Embryonic facial prominence (tissue), 1 donor: ENCODE data around the gene MAGI2.

ENCODE experiments used
- DNase-seq: peaks from one replicate; pipeline ENCODE4 v3.0.0-alpha.2; 2016; ENCODE audit errors: extremely low spot score

Gene MAGI2

GRCh38 chr7:79376299-79377025 lies 77.0 kb downstream of the MAGI2 start:
- no peak for DNase-seq

- DNase-seq: no peak
Observed at GRCh38 chr7:79361214-79361613, 92.3 kb downstream of the MAGI2 start.

GRCh38 chr7:79359827-79360226 lies 93.6 kb downstream of the MAGI2 start:
- no peak for DNase-seq

- no peak for DNase-seq
Observed at GRCh38 chr7:79357101-79357500, 96.4 kb downstream of the MAGI2 start.

- DNase-seq: no peak
Observed at GRCh38 chr7:79353720-79354468, 99.6 kb downstream of the MAGI2 start.

GRCh38 chr7:79352323-79352722 lies 101.1 kb downstream of the MAGI2 start:
- no peak for DNase-seq

- DNase-seq: no peak
Observed at GRCh38 chr7:79347351-79347750, 106.1 kb downstream of the MAGI2 start.

GRCh38 chr7:79341902-79342301 lies 111.6 kb downstream of the MAGI2 start:
- DNase-seq: no peak

- DNase-seq: no peak
Observed at GRCh38 chr7:79340212-79340611, 113.3 kb downstream of the MAGI2 start.

GRCh38 chr7:79339208-79339925 lies 114.1 kb downstream of the MAGI2 start:
- no peak for DNase-seq

- DNase-seq: no peak
Observed at GRCh38 chr7:79337717-79338116, 115.8 kb downstream of the MAGI2 start.

- DNase-seq: no peak
Observed at GRCh38 chr7:79334841-79335240, 118.6 kb downstream of the MAGI2 start.

- no peak for DNase-seq
Observed at GRCh38 chr7:79334334-79334733, 119.1 kb downstream of the MAGI2 start.

- no peak for DNase-seq
Observed at GRCh38 chr7:79332091-79332490, 121.4 kb downstream of the MAGI2 start.

GRCh38 chr7:79329464-79329863 lies 124.0 kb downstream of the MAGI2 start:
- no peak for DNase-seq

GRCh38 chr7:79320741-79321473 lies 132.6 kb downstream of the MAGI2 start:
- DNase-seq: no peak

GRCh38 chr7:79319369-79319768 lies 134.1 kb downstream of the MAGI2 start:
- DNase-seq: no peak

GRCh38 chr7:79317728-79318127 lies 135.7 kb downstream of the MAGI2 start:
- no peak for DNase-seq

- DNase-seq: no peak
Observed at GRCh38 chr7:79312022-79312421, 141.4 kb downstream of the MAGI2 start.

GRCh38 chr7:79308192-79308591 lies 145.3 kb downstream of the MAGI2 start:
- DNase-seq: no peak

GRCh38 chr7:79307376-79307775 lies 146.1 kb downstream of the MAGI2 start:
- no peak for DNase-seq

- DNase-seq: no peak
Observed at GRCh38 chr7:79304711-79305110, 148.8 kb downstream of the MAGI2 start.
